Measurements from ENCODE around the gene PPIF. TPM values are rescaled to one million over a fixed set of nuclear protein-coding genes. Genes with fewer than 3 reads are reported as not detected.

The PPIF gene
- polyA plus RNA-seq, 1 donor, result 66.9 TPM

- DNase-seq, result no peak
These were observed 38.1 kb downstream of the PPIF start for GRCh38 chr10:79385392-79385795.

GRCh38 chr10:79385804-79386531 lies 38.7 kb downstream of the PPIF start:
- no peak for DNase-seq

GRCh38 chr10:79386637-79387465 lies 39.6 kb downstream of the PPIF start:
- DNase-seq, result no peak

- DNase-seq, result no peak
These were observed 40.3 kb downstream of the PPIF start for GRCh38 chr10:79387466-79387973.

GRCh38 chr10:79387974-79388850 lies 40.9 kb downstream of the PPIF start:
- no peak for DNase-seq

- no peak for DNase-seq
These were observed 42.8 kb downstream of the PPIF start for GRCh38 chr10:79390057-79390456.

- DNase-seq, result no peak
These were observed 43.4 kb downstream of the PPIF start for GRCh38 chr10:79390551-79391229.

- DNase-seq, result no peak
These were observed 44.2 kb downstream of the PPIF start for GRCh38 chr10:79391231-79392019.

- no peak for DNase-seq
These were observed 44.7 kb downstream of the PPIF start for GRCh38 chr10:79392020-79392398.

GRCh38 chr10:79392506-79393176 lies 45.4 kb downstream of the PPIF start:
- no peak for DNase-seq

GRCh38 chr10:79393221-79393923 lies 46.1 kb downstream of the PPIF start:
- no peak for DNase-seq

GRCh38 chr10:79393924-79394610 lies 46.8 kb downstream of the PPIF start:
- no peak for DNase-seq

GRCh38 chr10:79394664-79395063 lies 47.4 kb downstream of the PPIF start:
- no peak for DNase-seq

GRCh38 chr10:79396520-79396919 lies 49.3 kb downstream of the PPIF start:
- DNase-seq, result no peak

GRCh38 chr10:79397051-79397450 lies 49.8 kb downstream of the PPIF start:
- no peak for DNase-seq

GRCh38 chr10:79397575-79398303 lies 50.5 kb downstream of the PPIF start:
- DNase-seq, result no peak

GRCh38 chr10:79398642-79399041 lies 51.4 kb downstream of the PPIF start:
- no peak for DNase-seq

GRCh38 chr10:79399223-79399831 lies 52.1 kb downstream of the PPIF start:
- peak; percentile 77 for DNase-seq
